Measurements from ENCODE around the gene SPINT1. TPM values are rescaled to one million over a fixed set of nuclear protein-coding genes. Genes with fewer than 3 reads are reported as not detected.

The SPINT1 gene
- total RNA-seq, 1 experiment from 2014 or later = 534 TPM

DNA sequence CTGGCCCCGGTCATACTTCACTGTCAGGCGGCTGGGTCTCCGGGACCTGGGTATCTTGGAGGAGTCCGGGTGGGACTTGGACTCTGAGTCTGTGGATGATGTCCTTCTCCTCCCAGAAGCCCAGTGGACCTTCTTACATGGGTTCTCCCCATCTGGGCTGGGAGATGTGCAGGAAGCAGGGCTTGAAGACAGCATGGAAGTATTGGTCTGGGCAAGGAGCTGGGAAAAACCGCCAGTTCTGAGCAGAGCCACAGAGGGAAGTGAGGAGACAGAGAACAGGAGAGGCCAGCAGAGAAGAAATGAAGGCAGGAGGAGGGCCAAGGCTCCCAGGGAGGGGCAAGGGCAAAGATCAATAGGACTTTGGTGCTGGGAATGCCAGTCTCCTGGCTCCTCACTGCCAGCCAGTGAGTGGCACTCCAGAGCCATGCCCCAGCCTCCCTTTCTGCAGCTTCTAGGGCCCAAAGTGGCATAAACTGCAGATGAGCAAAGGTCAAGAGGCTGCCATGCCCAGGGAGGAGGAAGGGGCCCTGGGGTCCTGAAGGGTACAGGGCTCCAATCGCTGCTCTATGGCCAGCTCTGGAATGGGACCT is 15.3 kb upstream of the SPINT1 start, which contains the start of gene PPP1R14D:
PPP1R14D (minus strand) TSS at position 262 of the 590 bp plus-strand sequence; CDS start at position 195, 67 bp downstream.
- DNase-seq (ENCODE audit: low spot score) = peak; percentile 67

DNA sequence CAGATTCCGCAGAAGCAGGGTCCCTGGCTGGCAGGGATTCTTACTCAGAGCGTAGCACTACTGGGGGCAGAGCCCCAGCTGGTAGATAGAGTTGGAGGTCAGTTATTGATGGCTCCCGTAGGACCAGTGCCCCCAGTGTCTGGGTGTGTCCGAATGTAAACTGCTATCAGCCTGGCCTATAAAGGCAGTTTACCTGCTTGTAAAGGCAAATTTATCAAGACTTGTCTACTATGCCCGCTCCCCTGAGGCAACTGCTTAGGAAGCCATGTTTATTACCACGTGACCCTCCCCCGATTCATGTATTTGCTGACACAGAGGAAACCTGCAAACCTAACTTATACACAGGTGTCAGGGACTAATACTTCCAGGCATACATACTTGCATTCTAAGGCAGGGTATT is 14.7 kb upstream of the SPINT1 start:
- DNase-seq (ENCODE audit: low spot score) = no peak

DNA sequence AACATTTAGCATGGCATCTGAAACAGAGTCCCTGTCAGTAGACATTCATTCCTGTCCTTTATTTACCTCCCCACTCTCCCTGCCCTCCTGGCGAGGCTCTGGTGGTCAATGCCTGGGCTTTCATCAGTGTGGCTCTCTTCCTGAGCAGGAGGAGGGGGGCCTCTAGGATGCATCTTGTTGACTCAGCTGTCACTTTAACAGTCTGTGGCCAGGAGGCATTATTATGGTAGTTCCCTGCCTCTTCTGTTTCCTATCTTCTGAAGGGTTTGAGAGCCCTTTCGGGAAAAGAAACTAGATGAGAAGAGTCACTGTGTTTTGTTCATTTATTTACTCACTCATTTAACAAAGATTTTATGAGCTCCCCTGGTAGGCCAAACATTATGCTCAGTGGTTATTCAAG is 13.0 kb upstream of the SPINT1 start:
- DNase-seq (ENCODE audit: low spot score) = no peak

DNA sequence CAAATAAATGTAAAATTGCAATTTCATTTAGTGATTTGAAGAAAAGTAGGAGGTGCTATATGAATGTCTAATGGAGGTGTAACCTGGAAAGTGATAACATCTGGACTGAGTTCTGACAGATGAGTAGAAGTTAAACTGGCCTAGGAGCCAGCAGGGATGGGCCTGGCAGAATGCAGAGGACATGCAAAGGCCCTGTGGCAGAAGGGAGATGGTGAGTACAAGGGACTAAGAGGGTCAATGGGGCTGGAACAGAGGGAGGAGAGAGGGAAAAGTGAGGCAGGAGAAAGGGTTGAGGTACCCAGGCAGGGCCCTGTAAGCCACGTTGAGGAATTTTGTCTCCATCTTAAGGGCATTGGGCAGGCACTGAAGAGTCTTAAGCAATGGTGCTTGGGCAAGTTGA is 12.0 kb upstream of the SPINT1 start:
- no peak for DNase-seq (ENCODE audit: low spot score)

DNA sequence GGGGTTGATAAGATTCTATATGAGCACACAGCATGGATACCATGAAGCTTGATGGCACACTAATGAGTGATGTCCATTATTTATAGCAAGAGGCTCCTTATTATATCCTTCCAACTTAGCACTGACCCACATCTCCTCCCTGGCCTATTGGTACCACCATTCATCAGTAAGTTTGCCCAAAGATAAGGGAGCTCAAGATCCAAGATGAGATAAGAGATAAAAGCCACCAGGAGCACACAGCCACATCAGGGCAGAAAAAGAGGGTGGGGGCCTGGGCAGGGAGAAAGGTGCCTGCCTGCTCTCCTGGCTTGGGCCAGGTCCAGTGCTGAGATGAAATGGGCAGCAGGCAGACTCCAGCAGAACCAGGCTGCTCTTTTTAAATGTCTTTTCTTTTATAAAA is 10.9 kb upstream of the SPINT1 start:
- no peak for DNase-seq (ENCODE audit: low spot score)

DNA sequence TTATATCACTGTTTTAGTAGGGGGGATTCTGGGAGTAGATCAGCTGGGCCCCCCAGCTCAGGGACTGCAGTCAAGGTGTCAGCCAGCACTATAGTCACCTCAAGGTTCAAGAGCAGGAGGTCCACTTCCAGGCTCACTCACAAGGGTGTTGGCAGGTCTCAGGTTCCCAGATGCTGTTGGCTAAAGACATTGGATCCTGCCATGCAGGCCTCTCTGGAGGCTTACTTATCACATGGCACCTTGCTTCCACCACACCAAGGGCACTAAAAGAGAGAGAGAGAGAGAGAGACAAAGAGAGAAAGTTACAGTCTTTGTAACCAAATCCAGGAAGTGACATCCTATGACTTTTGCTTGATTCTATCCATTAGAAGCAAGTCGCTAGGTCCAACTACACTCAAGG is 7.8 kb upstream of the SPINT1 start:
- DNase-seq (ENCODE audit: low spot score) = no peak

DNA sequence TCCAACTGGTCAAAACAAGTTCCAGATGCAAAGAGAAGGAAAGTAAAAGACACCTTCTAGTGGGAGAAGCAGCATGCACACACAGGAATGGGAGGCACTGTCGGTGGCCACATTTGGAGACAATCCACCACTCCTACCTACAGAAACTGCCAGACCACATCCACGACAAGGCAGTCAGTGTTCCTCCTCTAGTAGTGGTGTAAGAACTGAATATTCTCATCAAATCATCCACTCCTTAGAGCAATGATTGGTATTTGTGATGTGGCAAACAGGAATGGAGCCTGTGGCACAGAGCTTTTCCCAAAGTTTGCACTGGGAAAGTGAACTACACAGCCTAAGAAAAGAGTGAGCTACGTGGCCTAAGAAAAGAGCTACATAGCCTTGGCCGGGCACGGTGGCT is 5.1 kb upstream of the SPINT1 start:
- no peak for DNase-seq (ENCODE audit: low spot score)

DNA sequence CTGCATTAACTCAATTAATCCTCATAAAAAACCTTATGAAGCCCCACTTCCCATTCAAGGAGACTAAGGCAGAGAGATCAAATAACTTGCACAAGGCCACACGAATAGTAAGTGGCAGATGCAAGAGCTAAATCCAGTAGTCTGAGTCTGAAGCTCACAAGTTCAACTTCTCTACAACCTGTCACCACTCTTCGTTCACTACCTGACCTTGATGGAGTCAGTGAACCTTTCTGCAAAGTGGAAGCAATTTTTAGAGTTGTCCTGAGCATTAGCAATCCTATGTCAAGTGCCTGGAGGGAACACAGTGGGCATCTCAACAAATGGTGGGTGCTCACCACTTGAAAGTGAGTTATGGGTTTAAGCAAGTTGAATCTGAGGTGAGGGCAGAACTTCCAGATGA is 2.1 kb upstream of the SPINT1 start:
- no peak for DNase-seq (ENCODE audit: low spot score)

DNA sequence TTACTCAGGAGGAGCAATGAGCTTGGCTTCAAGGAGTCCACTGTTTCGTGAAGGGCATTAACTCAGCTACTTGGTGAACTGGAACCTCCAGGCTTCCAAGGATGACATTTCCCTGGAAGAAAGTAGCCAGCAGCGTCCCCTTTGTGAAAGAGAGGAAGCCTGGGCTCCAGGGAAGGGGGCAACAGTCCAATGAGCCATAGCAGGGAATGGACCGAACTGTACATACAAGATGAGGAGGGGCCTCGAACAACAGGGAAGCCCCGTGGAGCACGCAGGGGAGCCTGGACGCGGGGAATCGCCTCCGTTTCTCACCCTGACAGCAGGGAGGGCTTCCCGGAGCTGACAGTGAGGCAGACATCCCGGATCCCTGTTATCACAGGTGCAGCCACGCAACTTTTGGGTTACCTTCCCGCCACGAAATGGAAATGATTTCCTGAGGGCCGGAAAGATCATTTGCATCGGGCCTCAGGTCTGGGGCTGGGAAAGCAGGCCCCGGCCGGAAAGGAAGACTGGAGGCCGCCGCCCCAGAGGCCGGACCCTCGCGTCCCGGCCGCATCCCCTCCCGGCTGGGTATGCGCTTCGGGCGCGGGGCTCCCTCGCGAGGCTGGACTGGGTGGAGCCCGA is 475 bp upstream of the SPINT1 start:
- peak; percentile 55 for DNase-seq (ENCODE audit: low spot score)

DNA sequence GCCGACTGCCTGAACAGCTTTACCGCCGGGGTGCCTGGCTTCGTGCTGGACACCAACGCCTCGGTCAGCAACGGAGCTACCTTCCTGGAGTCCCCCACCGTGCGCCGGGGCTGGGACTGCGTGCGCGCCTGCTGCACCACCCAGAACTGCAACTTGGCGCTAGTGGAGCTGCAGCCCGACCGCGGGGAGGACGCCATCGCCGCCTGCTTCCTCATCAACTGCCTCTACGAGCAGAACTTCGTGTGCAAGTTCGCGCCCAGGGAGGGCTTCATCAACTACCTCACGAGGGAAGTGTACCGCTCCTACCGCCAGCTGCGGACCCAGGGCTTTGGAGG is 815 bp downstream of the SPINT1 start:
- peak; percentile 61 for DNase-seq (ENCODE audit: low spot score)

DNA sequence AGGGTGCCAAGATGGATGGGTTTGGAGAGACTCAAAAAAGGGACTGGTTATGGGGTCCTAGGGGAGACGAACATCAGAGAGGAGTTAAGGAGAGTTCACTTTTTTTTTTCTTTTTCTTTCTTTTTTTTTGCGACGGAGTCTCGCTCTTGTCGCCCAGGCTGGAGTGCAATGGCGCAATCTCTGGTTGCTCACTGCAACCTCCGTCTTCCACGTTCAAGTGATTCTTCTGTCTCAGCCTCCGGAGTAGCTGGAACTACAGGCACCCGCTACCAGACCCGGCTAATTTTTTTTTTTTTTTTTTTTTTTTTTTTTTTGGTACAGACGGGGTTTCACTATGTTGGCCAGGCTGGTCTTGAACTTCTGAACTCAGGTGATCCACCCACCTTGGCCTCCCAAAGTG is 1.2 kb downstream of the SPINT1 start:
- DNase-seq (ENCODE audit: low spot score) = peak; percentile 41

DNA sequence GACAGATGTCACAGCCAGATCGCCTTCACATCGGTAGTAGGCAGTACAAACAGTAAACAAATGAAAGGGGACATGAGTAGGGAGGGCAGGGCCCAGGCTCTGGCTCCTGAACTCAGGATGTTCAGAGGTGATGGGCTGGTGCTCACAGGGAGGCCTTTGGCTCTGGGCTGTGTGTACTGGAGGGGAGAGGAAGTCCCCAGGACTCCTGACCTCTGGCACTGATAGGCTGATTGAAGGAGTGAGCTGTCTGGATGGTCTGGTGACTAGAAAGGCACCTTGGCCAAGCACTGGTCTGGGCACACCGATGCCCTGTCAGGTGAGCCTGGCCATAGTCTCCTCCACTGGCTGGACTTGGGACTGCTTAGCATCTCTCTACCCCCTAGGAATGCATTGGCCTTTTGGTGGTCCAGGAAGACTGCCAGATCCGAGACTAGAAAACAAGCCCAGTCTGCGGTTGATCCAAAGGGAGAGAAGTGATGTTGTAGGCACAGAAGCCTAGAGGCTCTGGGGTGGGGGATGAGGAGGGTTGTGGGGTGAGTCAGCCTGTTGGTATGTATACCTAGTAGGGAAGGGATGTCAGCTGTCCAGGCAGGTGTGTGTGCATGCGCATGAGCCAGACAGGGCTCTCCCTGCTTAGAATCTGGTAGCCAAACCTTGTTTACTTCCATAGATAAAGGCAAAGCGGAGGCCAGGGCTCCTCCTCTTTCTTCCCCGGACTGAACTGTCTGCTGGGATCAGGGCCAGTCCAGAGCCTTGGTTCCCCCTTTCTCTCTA is 1.9 kb downstream of the SPINT1 start:
- peak; percentile 98 for DNase-seq (ENCODE audit: low spot score)

DNA sequence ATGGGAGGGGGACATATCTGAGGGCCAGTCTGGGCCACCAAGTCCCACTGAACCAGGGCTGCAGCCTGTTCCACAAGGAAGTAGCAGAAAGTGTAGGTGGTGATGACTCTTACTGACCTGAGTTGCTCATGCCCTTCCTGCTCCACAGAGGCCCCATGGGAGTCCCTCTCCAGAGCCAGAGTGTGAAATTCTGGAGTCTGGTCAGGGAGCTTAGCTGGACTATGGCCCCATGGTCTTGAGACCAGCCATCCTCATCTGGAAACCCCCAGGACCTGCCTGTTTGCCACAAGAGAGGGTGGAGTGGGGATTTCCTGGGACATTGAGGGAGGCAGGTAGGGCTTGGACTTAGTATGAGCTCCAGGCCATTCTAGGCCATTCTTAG is 3.0 kb downstream of the SPINT1 start:
- peak; percentile 57 for DNase-seq (ENCODE audit: low spot score)

DNA sequence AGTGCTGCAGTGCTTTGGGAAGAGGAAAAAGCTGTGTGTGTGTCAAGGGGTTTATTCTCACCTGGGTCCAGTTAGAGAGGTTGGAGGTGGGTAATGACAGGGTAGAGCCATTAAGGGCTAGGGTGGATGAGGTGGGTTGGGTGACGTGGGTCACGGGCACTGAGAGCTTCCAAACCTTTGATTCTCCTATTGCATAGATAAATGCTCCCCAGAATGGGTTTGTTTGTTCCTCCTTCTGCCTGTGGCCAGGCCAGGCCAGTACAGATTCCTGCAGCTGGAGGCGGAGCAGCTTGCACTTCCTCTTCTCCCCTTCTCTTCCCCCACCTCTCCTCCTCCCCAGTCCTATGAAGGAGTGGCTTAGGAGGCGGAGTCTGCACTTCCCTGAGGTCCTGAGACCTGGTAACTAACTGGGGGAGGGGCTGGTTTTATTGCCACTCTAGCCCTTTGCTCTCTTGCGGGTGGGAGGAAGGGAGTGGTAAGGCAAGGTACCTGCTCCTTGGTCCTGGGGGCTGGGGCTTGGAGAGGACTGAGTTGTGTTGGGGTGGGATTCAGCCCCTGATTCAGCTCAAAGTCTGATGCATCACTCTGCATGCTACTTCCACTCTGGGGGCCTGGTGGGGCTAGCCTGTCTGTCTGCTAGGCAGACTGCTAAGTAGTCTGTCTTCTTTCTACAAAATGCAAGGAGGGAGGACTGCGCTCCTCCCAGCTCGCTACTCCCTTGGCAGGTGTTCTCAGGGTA is 3.5 kb downstream of the SPINT1 start:
- peak; percentile 97 for DNase-seq (ENCODE audit: low spot score)

DNA sequence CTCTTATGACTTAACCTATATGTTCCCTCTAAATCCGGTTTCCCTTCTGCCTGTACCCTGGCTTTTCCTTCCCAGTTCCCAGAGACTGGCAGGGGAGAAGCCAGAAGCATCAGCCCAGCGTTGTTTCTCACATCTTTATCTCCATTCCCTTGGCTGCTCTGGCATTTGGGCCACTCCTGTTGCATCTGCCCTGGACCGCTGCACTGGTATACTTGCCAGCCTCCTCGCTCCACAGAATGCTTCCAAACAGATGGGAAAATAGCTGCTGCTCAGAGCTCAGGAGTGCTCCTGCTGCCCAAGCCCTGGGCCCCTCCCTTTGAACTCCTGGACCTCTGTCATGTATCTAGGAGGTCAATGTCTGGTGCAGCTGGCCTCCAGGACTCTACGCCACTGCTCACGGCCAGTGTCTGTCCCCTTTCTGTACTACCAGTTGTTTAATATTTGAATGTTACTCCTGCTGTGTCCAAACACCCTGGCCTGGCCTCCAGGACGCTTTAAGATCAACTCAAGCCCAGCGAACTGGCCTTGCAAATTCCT is 6.8 kb downstream of the SPINT1 start:
- no peak for DNase-seq (ENCODE audit: low spot score)

DNA sequence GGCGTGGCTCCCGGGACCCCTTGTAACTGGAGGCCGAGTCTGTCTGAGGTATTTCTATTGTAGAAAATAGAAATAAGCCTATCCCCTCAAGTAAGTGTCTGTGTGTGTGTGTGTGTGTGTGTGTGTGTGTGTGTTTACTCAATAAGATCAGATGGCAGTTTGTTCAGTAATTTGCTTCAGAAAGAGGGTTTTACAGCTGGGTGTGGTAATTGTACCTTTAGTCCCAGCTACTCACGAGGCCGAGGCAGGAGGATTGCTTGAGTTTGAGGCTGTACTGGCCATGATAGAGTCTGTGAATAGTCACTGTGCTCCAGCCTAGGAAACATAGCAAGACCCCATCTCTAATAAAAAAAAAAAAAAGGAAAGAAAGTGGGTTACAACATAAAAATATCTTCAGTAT is 8.7 kb downstream of the SPINT1 start:
- DNase-seq (ENCODE audit: low spot score) = no peak

DNA sequence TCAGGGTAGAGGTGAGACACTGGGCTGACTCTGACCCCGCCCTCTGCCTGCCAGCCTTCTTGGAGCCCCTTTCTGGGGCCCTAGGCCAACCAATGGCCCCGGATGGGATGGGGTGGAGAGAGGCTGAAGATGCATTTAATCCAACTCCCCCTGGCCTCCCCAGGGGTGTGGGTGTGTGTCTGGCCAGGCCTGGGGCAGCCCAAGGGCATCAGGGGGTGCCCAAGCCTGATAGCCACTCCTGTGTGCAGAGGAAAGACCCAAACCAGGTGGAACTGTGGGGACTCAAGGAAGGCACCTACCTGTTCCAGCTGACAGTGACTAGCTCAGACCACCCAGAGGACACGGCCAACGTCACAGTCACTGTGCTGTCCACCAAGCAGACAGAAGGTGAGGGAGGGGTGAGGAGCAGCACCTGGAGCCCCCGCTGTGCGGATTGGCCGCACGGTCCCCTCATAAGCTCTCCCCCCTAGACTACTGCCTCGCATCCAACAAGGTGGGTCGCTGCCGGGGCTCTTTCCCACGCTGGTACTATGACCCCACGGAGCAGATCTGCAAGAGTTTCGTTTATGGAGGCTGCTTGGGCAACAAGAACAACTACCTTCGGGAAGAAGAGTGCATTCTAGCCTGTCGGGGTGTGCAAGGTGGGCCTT is 9.5 kb downstream of the SPINT1 start:
- DNase-seq (ENCODE audit: low spot score) = no peak

DNA sequence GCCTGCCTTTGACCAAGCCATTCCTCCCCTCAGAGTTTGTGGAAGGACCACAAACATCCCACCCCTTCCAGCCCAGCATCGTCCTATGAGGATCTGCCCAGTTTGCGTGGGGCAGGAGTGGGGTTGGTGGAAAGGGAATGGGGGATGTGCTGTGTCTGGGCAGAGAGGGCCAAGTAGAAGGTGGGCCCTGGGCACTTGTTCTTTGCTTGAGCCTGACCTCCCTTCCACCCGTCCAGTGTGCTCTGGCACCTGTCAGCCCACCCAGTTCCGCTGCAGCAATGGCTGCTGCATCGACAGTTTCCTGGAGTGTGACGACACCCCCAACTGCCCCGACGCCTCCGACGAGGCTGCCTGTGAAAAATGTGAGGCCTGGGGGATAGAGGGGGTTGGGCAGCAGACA is 10.3 kb downstream of the SPINT1 start:
- DNase-seq (ENCODE audit: low spot score) = no peak

DNA sequence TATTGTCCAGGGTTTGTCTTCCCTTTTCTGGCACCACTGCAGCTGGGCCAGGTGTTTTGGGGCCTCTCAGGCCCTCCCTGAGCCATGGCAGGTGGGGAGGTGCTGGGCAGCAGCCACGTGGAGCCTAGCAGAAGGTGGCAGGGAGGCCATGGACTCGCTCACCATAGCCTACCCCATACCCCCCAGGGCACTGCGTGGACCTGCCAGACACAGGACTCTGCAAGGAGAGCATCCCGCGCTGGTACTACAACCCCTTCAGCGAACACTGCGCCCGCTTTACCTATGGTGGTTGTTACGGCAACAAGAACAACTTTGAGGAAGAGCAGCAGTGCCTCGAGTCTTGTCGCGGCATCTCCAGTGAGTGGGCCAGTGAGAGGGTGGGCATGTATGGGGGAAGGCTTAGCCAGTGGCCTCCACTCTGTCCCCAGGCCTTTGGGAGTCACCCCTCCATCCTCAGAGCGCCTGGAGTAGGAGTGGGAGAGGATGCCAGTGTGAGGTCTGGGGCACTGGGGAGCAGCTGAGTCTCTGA is 11.9 kb downstream of the SPINT1 start:
- no peak for DNase-seq (ENCODE audit: low spot score)

DNA sequence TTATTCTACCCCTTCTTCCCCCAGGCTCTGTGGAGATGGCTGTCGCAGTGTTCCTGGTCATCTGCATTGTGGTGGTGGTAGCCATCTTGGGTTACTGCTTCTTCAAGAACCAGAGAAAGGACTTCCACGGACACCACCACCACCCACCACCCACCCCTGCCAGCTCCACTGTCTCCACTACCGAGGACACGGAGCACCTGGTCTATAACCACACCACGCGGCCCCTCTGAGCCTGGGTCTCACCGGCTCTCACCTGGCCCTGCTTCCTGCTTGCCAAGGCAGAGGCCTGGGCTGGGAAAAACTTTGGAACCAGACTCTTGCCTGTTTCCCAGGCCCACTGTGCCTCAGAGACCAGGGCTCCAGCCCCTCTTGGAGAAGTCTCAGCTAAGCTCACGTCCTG is 12.9 kb downstream of the SPINT1 start:
- DNase-seq (ENCODE audit: low spot score) = no peak

DNA sequence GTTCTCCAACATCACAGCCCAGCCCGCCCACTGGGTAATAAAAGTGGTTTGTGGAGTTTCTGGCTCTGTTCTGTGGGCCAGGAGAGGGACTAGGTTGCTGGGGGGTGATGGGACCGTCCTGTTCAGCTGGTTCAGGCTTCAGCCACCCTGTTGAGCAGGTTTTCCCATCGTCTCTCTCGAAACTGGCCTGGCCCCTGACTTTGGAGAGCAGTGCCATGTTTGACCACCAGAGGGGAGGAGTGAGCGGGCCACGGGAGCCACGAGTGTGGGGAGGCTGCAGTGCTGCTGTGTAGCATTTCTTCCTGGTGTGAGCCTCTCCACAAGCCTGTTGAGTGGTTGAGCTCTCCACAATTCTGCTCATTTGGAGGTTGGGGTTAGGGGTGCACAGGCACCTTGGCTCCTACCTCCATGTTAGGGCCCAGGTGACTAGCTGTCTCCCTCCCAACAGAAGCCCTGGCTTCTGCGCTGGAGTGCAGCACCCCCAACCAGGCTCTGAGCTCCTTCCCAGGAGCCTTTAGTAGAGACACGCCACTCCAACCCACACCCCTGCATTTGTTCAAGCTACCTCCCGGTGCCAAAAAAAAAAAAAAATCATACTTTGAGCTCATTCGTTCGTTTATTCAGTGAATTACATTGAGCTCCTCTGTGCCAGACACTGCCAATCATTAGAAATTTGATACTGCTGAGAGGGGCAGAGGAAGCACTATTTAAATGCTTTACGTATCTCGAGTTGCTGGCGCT is 13.9 kb downstream of the SPINT1 start:
- DNase-seq (ENCODE audit: low spot score) = peak; percentile 99
